ENCODE data around the gene CHIC2. TPM values are rescaled to one million over a fixed set of nuclear protein-coding genes. Genes with fewer than 3 reads are reported as not detected.

CHIC2 gene
- total RNA-seq, 1 experiment from 2014 or later = 8.2 TPM

- no peak overlapping the region for H3K23ac ChIP-seq (ENCODE audit: insufficient read length, low read depth, low read length)
- no peak overlapping the region for H3K4ac ChIP-seq (ENCODE audit: low read depth, low read length)
- H3K9ac ChIP-seq (ENCODE audit: extremely low read depth, insufficient read length, low read length) = no peak overlapping the region
- H3K4me1 ChIP-seq (ENCODE audit: insufficient read depth, low read length) = peaks cover 7% of the 10 kb centered on the region; the same call in 1 of the 2 replicates
- H3K14ac ChIP-seq (ENCODE audit: insufficient read depth, low read length) = no peak overlapping the region
- Mint-ChIP-seq H3K4me3 (no peak overlapping the region), H3K36me3 (ENCODE audit: insufficient read depth in 1 of 3, low read depth in 3 of 3) (no peaks in the 10 kb centered on the region), H3K27me3 (ENCODE audit: low read depth) (peaks cover 97% of the 10 kb centered on the region), H3K4me1 (peaks cover 36% of the 10 kb centered on the region in 2 experiments), H3K9me3 (no peaks in the 10 kb centered on the region; a peak in 1 of 5 replicates), H3K27ac (no peak overlapping the region)
- peaks cover 9% of the 10 kb centered on the region for H3K23me2 ChIP-seq (ENCODE audit: insufficient read length, low read depth, low read length, poor library complexity, severe bottlenecking)
- H2BK120ac ChIP-seq (ENCODE audit: low read depth, low read length, poor library complexity, severe bottlenecking) = no peak overlapping the region
- no peak overlapping the region for H3K27ac ChIP-seq (ENCODE audit: insufficient read length, low read depth, low read length)
- no peak overlapping the region for H4K5ac ChIP-seq (ENCODE audit: insufficient read length, low read depth, low read length)
- TF ChIP-seq CTCF (conservative IDR thresholded peaks at IDR 0.05) = no peak
- WGBS (ENCODE audit: extremely low coverage, insufficient read length, low lambda C conversion rate) = no CpG with 5 or more reads among the region's 8 CpGs
- no peaks in the 10 kb centered on the region for H3K79me2 ChIP-seq (ENCODE audit: insufficient read depth, low read length)
- H3K79me1 ChIP-seq (ENCODE audit: insufficient read depth, low read depth, low read length, poor library complexity, severe bottlenecking) = no peaks in the 10 kb centered on the region
- peaks cover 50% of the 10 kb centered on the region for H3K27me3 ChIP-seq (ENCODE audit: insufficient read depth, low read length)
- H4K20me1 ChIP-seq (ENCODE audit: control insufficient read depth, insufficient read depth, insufficient read length) = peaks cover 3% of the 10 kb centered on the region
- H4K91ac ChIP-seq (ENCODE audit: insufficient read length, low read depth, low read length) = no peak overlapping the region
- H3K9me3 ChIP-seq (ENCODE audit: control insufficient read depth, low read depth, low read length) = no peaks in the 10 kb centered on the region
- no peak overlapping the region for H4K8ac ChIP-seq (replicated peaks; ENCODE audit: insufficient read length, low read depth, low read length)
- no peak overlapping the region for H2AFZ ChIP-seq (ENCODE audit: low read length)
- H2BK20ac ChIP-seq (ENCODE audit: low read depth, low read length, poor library complexity, severe bottlenecking) = no peak overlapping the region
- H3T11ph ChIP-seq (ENCODE audit: low read length) = no peak overlapping the region
- H2BK5ac ChIP-seq (ENCODE audit: insufficient read length, low read length) = no peak overlapping the region
- no peak overlapping the region for H3K56ac ChIP-seq (ENCODE audit: insufficient read length, low read depth, low read length)
- H2BK12ac ChIP-seq (ENCODE audit: insufficient read length, low read depth, low read length) = no peak overlapping the region
- DNase-seq = no peak
- no peak overlapping the region for H2AK5ac ChIP-seq (ENCODE audit: insufficient read length, low read length)
- no peak overlapping the region for H2BK15ac ChIP-seq (ENCODE audit: low read depth, low read length)
- no peak overlapping the region for H3K4me2 ChIP-seq (ENCODE audit: insufficient read depth, insufficient read length, low read length)
- no peak overlapping the region for H3K18ac ChIP-seq (ENCODE audit: insufficient read length, low read depth, low read length)
Observed at GRCh38 chr4:54090404-54090803, 26.0 kb upstream of the CHIC2 start.
